ENCODE results near the gene GOLT1A.

Gene GOLT1A

GRCh38 chr1:204186597-204186996, 27.2 kb downstream of the GOLT1A start:
- no peak overlapping the region for H2AFZ ChIP-seq (ENCODE audit: low read length)

GRCh38 chr1:204181116-204181515, 32.7 kb downstream of the GOLT1A start:
- Histone ChIP-seq H3F3A (ENCODE audit: low read depth) (no peaks in the 10 kb centered on the region), H3K9me3 (ENCODE audit: insufficient read depth, low read depth, low read length) (no peaks in the 10 kb centered on the region), H3K9ac (ENCODE audit: low read depth, low read length, poor library complexity, severe bottlenecking) (no peak overlapping the region), H3K27me3 (ENCODE audit: insufficient read depth, low read length, poor library complexity, severe bottlenecking) (no peaks in the 10 kb centered on the region), H2AFZ (ENCODE audit: low read length) (no peak overlapping the region), H3K4me2 (ENCODE audit: low read depth, low read length, poor library complexity, severe bottlenecking) (no peak overlapping the region), H4K20me1 (ENCODE audit: insufficient read depth, low read length, poor library complexity, severe bottlenecking) (no peaks in the 10 kb centered on the region), H3K9me2 (replicated peaks; ENCODE audit: low read depth, low read length) (no peaks in the 10 kb centered on the region), H3K79me2 (ENCODE audit: insufficient read depth, low read length) (no peaks in the 10 kb centered on the region), H3K36me3 (ENCODE audit: insufficient read depth, low read length) (no peaks in the 10 kb centered on the region), H3K4me1 (ENCODE audit: insufficient read depth, low read length, poor library complexity, severe bottlenecking) (peaks cover 7% of the 10 kb centered on the region), H3K4me3 (ENCODE audit: low read length, poor library complexity, severe bottlenecking) (no peak overlapping the region)
- no peak for TF ChIP-seq EZH2phosphoT487 (IDR thresholded peaks at IDR 0.05; ENCODE audit: borderline replicate concordance)
- TF ChIP-seq CTCF (conservative IDR thresholded peaks at IDR 0.05; ENCODE audit: low read length) = no peak

More at GRCh38 chr1:204186597-204186996, 27.2 kb downstream of the GOLT1A start:
- Histone ChIP-seq H3K9me2 (replicated peaks; ENCODE audit: low read depth, low read length) (no peaks in the 10 kb centered on the region), H3K36me3 (ENCODE audit: insufficient read depth, low read length) (no peaks in the 10 kb centered on the region), H4K20me1 (ENCODE audit: insufficient read depth, low read length, poor library complexity, severe bottlenecking) (no peaks in the 10 kb centered on the region), H3F3A (ENCODE audit: low read depth) (no peaks in the 10 kb centered on the region), H3K9me3 (ENCODE audit: insufficient read depth, low read depth, low read length) (no peaks in the 10 kb centered on the region), H3K9ac (ENCODE audit: low read depth, low read length, poor library complexity, severe bottlenecking) (no peak overlapping the region), H3K4me1 (ENCODE audit: insufficient read depth, low read length, poor library complexity, severe bottlenecking) (peaks cover 9% of the 10 kb centered on the region), H3K4me2 (ENCODE audit: low read depth, low read length, poor library complexity, severe bottlenecking) (no peak overlapping the region), H3K79me2 (ENCODE audit: insufficient read depth, low read length) (no peaks in the 10 kb centered on the region), H3K27me3 (ENCODE audit: insufficient read depth, low read length, poor library complexity, severe bottlenecking) (no peaks in the 10 kb centered on the region), H3K4me3 (ENCODE audit: low read length, poor library complexity, severe bottlenecking) (no peak overlapping the region)
- TF ChIP-seq EZH2phosphoT487 (IDR thresholded peaks at IDR 0.05; ENCODE audit: borderline replicate concordance) (no peak), CTCF (conservative IDR thresholded peaks at IDR 0.05; ENCODE audit: low read length) (no peak)

GRCh38 chr1:204180133-204180532, 33.7 kb downstream of the GOLT1A start:
- H3K79me2 ChIP-seq (ENCODE audit: insufficient read depth, low read length) = no peaks in the 10 kb centered on the region
- TF ChIP-seq EZH2phosphoT487 (IDR thresholded peaks at IDR 0.05; ENCODE audit: borderline replicate concordance) (no peak), CTCF (conservative IDR thresholded peaks at IDR 0.05; ENCODE audit: low read length) (no peak)
- H4K20me1 ChIP-seq (ENCODE audit: insufficient read depth, low read length, poor library complexity, severe bottlenecking) = no peaks in the 10 kb centered on the region
- no peaks in the 10 kb centered on the region for H3K36me3 ChIP-seq (ENCODE audit: insufficient read depth, low read length)
- no peak overlapping the region for H2AFZ ChIP-seq (ENCODE audit: low read length)
- no peak overlapping the region for H3K4me3 ChIP-seq (ENCODE audit: low read length, poor library complexity, severe bottlenecking)
- H3K9ac ChIP-seq (ENCODE audit: low read depth, low read length, poor library complexity, severe bottlenecking) = no peak overlapping the region
- peaks cover 7% of the 10 kb centered on the region for H3K4me1 ChIP-seq (ENCODE audit: insufficient read depth, low read length, poor library complexity, severe bottlenecking)
- no peaks in the 10 kb centered on the region for H3K9me3 ChIP-seq (ENCODE audit: insufficient read depth, low read depth, low read length)
- H3K4me2 ChIP-seq (ENCODE audit: low read depth, low read length, poor library complexity, severe bottlenecking) = no peak overlapping the region
- no peaks in the 10 kb centered on the region for H3K27me3 ChIP-seq (ENCODE audit: insufficient read depth, low read length, poor library complexity, severe bottlenecking)
- no peaks in the 10 kb centered on the region for H3K9me2 ChIP-seq (replicated peaks; ENCODE audit: low read depth, low read length)
- no peaks in the 10 kb centered on the region for H3F3A ChIP-seq (ENCODE audit: low read depth)
